ENCODE results near the gene ATF7IP2. TPM values are rescaled to one million over a fixed set of nuclear protein-coding genes. Genes with fewer than 3 reads are reported as not detected.

The ATF7IP2 gene
- total and polyA plus RNA-seq, 2 donors (not counting 3 experiments of a cell fraction or from before 2014, with no cell fraction given): 9.7 to 14.6 TPM

DNA sequence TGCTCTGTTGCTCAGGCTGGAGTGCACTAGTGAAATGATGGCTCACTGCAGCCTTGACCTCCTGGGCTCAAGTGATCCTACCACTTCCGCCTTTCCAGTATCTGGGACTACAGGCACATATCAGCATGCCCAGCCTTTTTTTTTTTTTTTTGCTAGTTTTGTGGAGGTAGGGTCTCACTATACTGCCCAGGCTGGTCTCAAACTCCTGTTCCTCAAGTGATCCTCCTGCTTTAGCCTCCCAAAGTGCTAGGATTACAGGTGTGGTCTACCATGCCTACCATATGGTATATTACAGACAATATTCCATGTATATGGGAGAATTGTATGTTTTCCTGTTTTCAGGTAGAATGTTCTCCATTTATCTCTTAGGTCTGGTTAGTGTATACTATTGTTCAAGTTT lies 12.3 kb upstream of the ATF7IP2 start:
- intact Hi-C loops (cut with micrococcal nuclease) (no loop called here), dilution Hi-C loops (cut with MboI; ENCODE audit: extremely low pct_ligation_motif_present, low sequenced_read_pairs) (no loop called here)
- DNase-seq (ENCODE audit: low read depth, low spot score): no peak
- no TSS peak for BruUV-seq (replicated peaks)
- no peaks in the 10 kb centered on the region for H3K9me3 ChIP-seq (replicated peaks; ENCODE audit: control insufficient read depth, insufficient read depth, low read length)
- FAIRE-seq: no peak
- ChIA-PET CTCF (no interaction called here), POLR2A (no interaction called here)
- H3K27ac ChIP-seq (ENCODE audit: insufficient read depth, low read depth, low read length): no peak overlapping the region
- no peaks in the 10 kb centered on the region for H4K20me1 ChIP-seq (replicated peaks; ENCODE audit: control insufficient read depth, extremely low read depth, insufficient read depth, low read length)
- no peak overlapping the region for H3K4me3 ChIP-seq (replicated peaks in 1 of 3; ENCODE audit: insufficient read depth in 1 of 3, low read depth in 1 of 3, low read length in 3 of 3)
- H3K79me2 ChIP-seq (ENCODE audit: control insufficient read depth, insufficient read depth, low read length): no peaks in the 10 kb centered on the region
- H2AFZ ChIP-seq (ENCODE audit: low read depth, low read length): no peak overlapping the region
- H3K4me2 ChIP-seq (ENCODE audit: insufficient read depth, low read length): no peak overlapping the region
- no peaks in the 10 kb centered on the region for H3K36me3 ChIP-seq (ENCODE audit: control insufficient read depth in 2 of 2, extremely low read depth in 1 of 2, insufficient read depth in 2 of 2, low read length in 2 of 2)
- H3K27me3 ChIP-seq (ENCODE audit: control insufficient read depth in 2 of 2, insufficient read depth in 2 of 2, low read length in 2 of 2): no peaks in the 10 kb centered on the region
- TF ChIP-seq JUN (IDR thresholded peaks at IDR 0.05; ENCODE audit: borderline replicate concordance, insufficient read depth, insufficient read length, low read depth) (no peak), FOS (IDR thresholded peaks at IDR 0.05; ENCODE audit: borderline replicate concordance, insufficient read depth, low read length) (no peak), POLR2A (IDR thresholded peaks at IDR 0.05; ENCODE audit: low read depth, low read length) (no peak), MYC (IDR thresholded peaks at IDR 0.05; ENCODE audit: low read depth, low read length) (no peak), GATA2 (IDR thresholded peaks at IDR 0.05; ENCODE audit: insufficient read depth, insufficient read length, low read depth, low read length) (no peak), EZH2 (IDR thresholded peaks at IDR 0.05; ENCODE audit: borderline replicate concordance, low read depth, low read length, severe bottlenecking) (no peak), MAX (IDR thresholded peaks at IDR 0.05; ENCODE audit: insufficient read depth, insufficient read length) (no peak)
- no peak overlapping the region for H3K9ac ChIP-seq (replicated peaks; ENCODE audit: extremely low read depth, insufficient read depth, low read length)
- no peaks in the 10 kb centered on the region for H3K9me1 ChIP-seq (replicated peaks; ENCODE audit: control insufficient read depth, extremely low read depth, insufficient read depth, low read length)
- H3K4me1 ChIP-seq (ENCODE audit: control insufficient read depth, extremely low read depth, insufficient read depth, low read length): no peaks in the 10 kb centered on the region

GRCh38 chr16:10376229-10376628 lies 9.6 kb upstream of the ATF7IP2 start:
- Histone ChIP-seq H3K9me1 (replicated peaks; ENCODE audit: control insufficient read depth, extremely low read depth, insufficient read depth, low read length) (no peaks in the 10 kb centered on the region), H3K79me2 (ENCODE audit: control insufficient read depth, insufficient read depth, low read length) (no peaks in the 10 kb centered on the region), H2AFZ (ENCODE audit: low read depth, low read length) (no peak overlapping the region), H4K20me1 (replicated peaks; ENCODE audit: control insufficient read depth, extremely low read depth, insufficient read depth, low read length) (no peaks in the 10 kb centered on the region), H3K36me3 (ENCODE audit: control insufficient read depth in 2 of 2, extremely low read depth in 1 of 2, insufficient read depth in 2 of 2, low read length in 2 of 2) (no peaks in the 10 kb centered on the region), H3K4me3 (replicated peaks in 1 of 3; ENCODE audit: insufficient read depth in 1 of 3, low read depth in 1 of 3, low read length in 3 of 3) (no peak overlapping the region), H3K4me2 (ENCODE audit: insufficient read depth, low read length) (no peak overlapping the region), H3K4me1 (ENCODE audit: control insufficient read depth, extremely low read depth, insufficient read depth, low read length) (no peaks in the 10 kb centered on the region), H3K9me3 (replicated peaks; ENCODE audit: control insufficient read depth, insufficient read depth, low read length) (no peaks in the 10 kb centered on the region), H3K9ac (replicated peaks; ENCODE audit: extremely low read depth, insufficient read depth, low read length) (no peak overlapping the region), H3K27ac (ENCODE audit: insufficient read depth, low read depth, low read length) (no peak overlapping the region), H3K27me3 (ENCODE audit: control insufficient read depth in 2 of 2, insufficient read depth in 2 of 2, low read length in 2 of 2) (no peaks in the 10 kb centered on the region)
- FAIRE-seq (no peak), DNase-seq (ENCODE audit: low read depth, low spot score) (no peak)
- intact Hi-C loops (cut with micrococcal nuclease) (no loop called here), dilution Hi-C loops (cut with MboI; ENCODE audit: extremely low pct_ligation_motif_present, low sequenced_read_pairs) (no loop called here)
- TF ChIP-seq MYC (IDR thresholded peaks at IDR 0.05; ENCODE audit: low read depth, low read length) (no peak), JUN (IDR thresholded peaks at IDR 0.05; ENCODE audit: borderline replicate concordance, insufficient read depth, insufficient read length, low read depth) (no peak), MAX (IDR thresholded peaks at IDR 0.05; ENCODE audit: insufficient read depth, insufficient read length) (no peak), CTCF (IDR thresholded peaks at IDR 0.05; ENCODE audit: extremely low read depth in 1 of 2, insufficient read depth in 1 of 2, low read depth in 1 of 2, low read length in 2 of 2) (no peak), FOS (IDR thresholded peaks at IDR 0.05; ENCODE audit: borderline replicate concordance, insufficient read depth, low read length) (no peak)
- no TSS peak for BruUV-seq (replicated peaks)
- ChIA-PET CTCF (interaction anchor here (0.7 kb wide), 1 partner anchor 182 kb away, joined by 3 read pairs; no protein-coding TSS in a partner anchor), POLR2A (no interaction called here)
